Measurements from ENCODE around the gene SMURF1. TPM values are rescaled to one million over a fixed set of nuclear protein-coding genes. Genes with fewer than 3 reads are reported as not detected.

Gene SMURF1
- total RNA-seq, 6 donors from 2014 or later: 33.0 to 54.4 (median 45.9) TPM

DNA sequence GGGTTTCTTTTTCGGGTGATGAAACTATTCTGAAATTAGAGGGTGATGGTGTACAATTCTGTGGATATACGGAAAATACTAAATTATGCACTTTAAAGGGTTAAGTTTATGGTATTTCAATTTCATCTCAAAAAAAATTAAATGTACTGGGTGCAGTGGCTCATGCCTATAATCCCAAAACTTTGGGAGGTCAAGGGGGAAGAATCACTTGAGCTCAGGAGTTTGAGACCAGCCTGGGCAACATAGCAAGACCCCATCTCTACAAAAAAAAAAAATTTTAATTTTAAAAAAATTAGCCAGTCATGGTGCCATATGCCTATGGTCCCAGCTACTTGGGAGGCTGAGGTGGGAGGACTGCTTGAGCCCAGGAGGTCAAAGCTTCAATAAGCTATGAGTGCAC is 57.0 kb downstream of the SMURF1 start:
- Histone ChIP-seq H3K4me1 (peaks cover 0 to 18% (median 7%) of the 10 kb centered on the region in 4 donors), H3K9me3 (no peaks in the 10 kb centered on the region), H3K36me3 (no peaks in the 10 kb centered on the region), H3K27ac (no peak overlapping the region), H3K4me3 (no peak overlapping the region), H3K27me3 (no peaks in the 10 kb centered on the region)
- TF ChIP-seq, protein P1, sequence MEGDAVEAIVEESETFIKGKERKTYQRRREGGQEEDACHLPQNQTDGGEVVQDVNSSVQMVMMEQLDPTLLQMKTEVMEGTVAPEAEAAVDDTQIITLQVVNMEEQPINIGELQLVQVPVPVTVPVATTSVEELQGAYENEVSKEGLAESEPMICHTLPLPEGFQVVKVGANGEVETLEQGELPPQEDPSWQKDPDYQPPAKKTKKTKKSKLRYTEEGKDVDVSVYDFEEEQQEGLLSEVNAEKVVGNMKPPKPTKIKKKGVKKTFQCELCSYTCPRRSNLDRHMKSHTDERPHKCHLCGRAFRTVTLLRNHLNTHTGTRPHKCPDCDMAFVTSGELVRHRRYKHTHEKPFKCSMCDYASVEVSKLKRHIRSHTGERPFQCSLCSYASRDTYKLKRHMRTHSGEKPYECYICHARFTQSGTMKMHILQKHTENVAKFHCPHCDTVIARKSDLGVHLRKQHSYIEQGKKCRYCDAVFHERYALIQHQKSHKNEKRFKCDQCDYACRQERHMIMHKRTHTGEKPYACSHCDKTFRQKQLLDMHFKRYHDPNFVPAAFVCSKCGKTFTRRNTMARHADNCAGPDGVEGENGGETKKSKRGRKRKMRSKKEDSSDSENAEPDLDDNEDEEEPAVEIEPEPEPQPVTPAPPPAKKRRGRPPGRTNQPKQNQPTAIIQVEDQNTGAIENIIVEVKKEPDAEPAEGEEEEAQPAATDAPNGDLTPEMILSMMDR (IDR thresholded peaks at IDR 0.05): no peak
- TF ChIP-seq POLR2A (IDR thresholded peaks at IDR 0.05): no peak
- no peak for TF ChIP-seq POLR2AphosphoS5 (IDR thresholded peaks at IDR 0.05)
- no peak for TF ChIP-seq EP300 (IDR thresholded peaks at IDR 0.05)
- DNase-seq (no peak), ATAC-seq (ENCODE audit: low FRiP score in 2 of 2) (no peak)
- WGBS, 2 donors: 95% methylated on average over 2 of the region's 2 CpGs

DNA sequence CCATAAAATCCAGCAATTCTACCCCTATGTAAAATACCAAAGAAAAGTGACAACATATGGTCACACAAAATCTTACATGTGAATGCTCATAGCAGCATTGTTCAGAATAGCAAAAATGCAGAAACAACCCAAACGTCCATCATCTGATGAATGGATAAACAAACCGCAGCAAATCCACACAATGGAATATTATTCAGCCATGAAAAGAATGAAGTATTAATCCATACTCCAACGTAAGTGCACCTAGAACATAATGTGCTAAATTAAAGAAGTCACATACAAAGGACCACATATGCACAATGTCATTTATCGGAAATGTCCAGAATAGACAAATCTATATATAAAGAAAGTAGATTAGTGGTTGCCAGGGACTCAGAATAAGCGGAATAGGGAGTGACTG is 57.4 kb downstream of the SMURF1 start:
- peaks cover 3 to 22% (median 7%) of the 10 kb centered on the region in 4 donors for H3K4me1 ChIP-seq
- H3K36me3 ChIP-seq: no peaks in the 10 kb centered on the region
- TF ChIP-seq POLR2AphosphoS5 (IDR thresholded peaks at IDR 0.05): no peak
- no peak for TF ChIP-seq POLR2A (IDR thresholded peaks at IDR 0.05)
- TF ChIP-seq, protein P1 (IDR thresholded peaks at IDR 0.05): no peak
- TF ChIP-seq EP300 (IDR thresholded peaks at IDR 0.05): no peak
- H3K27ac ChIP-seq: no peak overlapping the region
- no peak for ATAC-seq (ENCODE audit: low FRiP score in 2 of 2)
- H3K4me3 ChIP-seq: no peak overlapping the region
- DNase-seq: no peak
- H3K9me3 ChIP-seq: no peaks in the 10 kb centered on the region
- WGBS, 2 donors: 94 to 98% methylated on average over 5 of the region's 5 CpGs
- H3K27me3 ChIP-seq: no peaks in the 10 kb centered on the region

DNA sequence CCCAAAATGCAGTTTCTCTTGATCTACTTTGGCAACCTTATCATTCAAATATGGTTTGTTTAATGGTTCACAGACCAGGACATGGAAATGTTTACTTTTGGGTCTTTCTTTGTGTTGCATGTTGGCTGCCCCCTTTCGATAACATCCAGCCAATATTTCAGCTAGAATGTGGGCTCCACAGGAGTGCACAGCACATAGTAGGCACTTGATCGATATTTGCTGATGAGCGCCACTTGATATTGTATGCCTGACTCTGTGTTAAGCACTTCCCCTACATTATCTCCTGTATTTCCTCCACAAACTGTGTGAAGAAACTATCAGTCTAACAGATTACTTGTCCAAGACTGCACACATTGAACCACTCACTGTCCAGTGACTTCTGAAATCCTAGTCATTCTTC is 60.2 kb downstream of the SMURF1 start:
- Histone ChIP-seq H3K36me3 (no peaks in the 10 kb centered on the region), H3K4me1 (peaks cover 17 to 49% (median 26%) of the 10 kb centered on the region in 4 donors), H3K4me3 (no peak overlapping the region), H3K9me3 (no peaks in the 10 kb centered on the region), H3K27ac (no peak overlapping the region), H3K27me3 (no peaks in the 10 kb centered on the region)
- 81 to 86% methylated on average over 3 of the region's 3 CpGs for WGBS, 2 donors
- no peak for ATAC-seq (ENCODE audit: low FRiP score in 2 of 2)
- TF ChIP-seq EP300 (IDR thresholded peaks at IDR 0.05): no peak
- TF ChIP-seq, protein P1 (IDR thresholded peaks at IDR 0.05): no peak
- no peak for TF ChIP-seq POLR2AphosphoS5 (IDR thresholded peaks at IDR 0.05)
- TF ChIP-seq POLR2A (IDR thresholded peaks at IDR 0.05): no peak
- DNase-seq: no peak

DNA sequence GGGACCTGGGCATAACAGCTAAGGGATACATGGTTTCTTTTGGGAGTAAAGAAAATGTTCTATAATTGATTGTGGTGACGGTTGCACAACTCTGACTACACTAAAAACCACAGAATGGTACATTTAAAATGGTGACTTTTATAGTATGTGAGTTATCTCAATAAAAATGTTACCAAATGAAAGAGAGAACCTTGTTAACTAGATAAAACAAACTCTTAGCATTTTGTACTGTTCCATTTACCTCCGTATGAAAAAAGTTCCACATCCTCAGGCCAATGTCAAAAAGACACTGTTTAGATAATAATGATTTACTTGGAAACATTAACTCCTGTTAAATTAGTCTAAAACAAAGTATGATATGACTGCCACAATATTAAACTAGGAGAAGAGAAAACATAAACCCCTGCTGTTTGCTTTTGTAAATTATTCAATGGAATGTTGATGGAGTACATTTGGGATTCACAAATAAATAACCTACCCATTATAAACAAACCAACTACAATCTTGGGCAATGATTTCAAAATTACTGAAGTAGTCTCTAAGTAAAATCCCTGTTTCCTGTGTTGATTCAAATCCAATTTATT is 60.7 kb downstream of the SMURF1 start:
- no peak for ATAC-seq (ENCODE audit: low FRiP score in 2 of 2)
- Histone ChIP-seq H3K4me3 (no peak overlapping the region), H3K9me3 (no peaks in the 10 kb centered on the region), H3K36me3 (no peaks in the 10 kb centered on the region), H3K27ac (peak overlapping the region in 1 of 4 donors; percentile 8), H3K4me1 (peaks cover 18 to 54% (median 28%) of the 10 kb centered on the region in 4 donors), H3K27me3 (no peaks in the 10 kb centered on the region)
- WGBS, 2 donors: 55 to 56% methylated on average over 2 of the region's 2 CpGs
- TF ChIP-seq, protein P1 (IDR thresholded peaks at IDR 0.05): no peak
- TF ChIP-seq POLR2A (IDR thresholded peaks at IDR 0.05): no peak
- DNase-seq: no peak

DNA sequence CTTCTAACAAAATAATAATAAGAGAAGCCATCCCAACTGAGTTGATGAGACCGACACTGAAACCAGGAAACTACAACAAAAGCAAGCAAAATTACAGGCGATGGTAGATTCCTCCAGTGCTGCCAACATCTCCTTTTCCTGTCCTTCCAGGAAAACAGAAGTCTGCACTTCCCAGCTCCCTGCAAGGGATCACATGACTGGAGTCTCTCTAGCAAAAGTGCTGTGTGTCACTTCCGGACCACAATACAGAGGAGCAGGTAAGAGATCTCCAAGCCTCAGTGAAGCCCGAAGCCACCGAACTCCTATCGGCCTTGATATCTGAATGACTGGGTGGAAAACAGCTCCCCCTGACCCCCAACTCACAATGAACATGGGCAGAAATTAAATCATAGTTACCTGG is 63.2 kb downstream of the SMURF1 start:
- no peak overlapping the region for H3K27ac ChIP-seq
- H3K4me3 ChIP-seq: no peak overlapping the region
- TF ChIP-seq POLR2AphosphoS5 (IDR thresholded peaks at IDR 0.05) (no peak), EP300 (IDR thresholded peaks at IDR 0.05) (no peak), POLR2A (IDR thresholded peaks at IDR 0.05) (no peak)
- TF ChIP-seq, protein P1 (IDR thresholded peaks at IDR 0.05): no peak
- no peaks in the 10 kb centered on the region for H3K36me3 ChIP-seq
- no peak for DNase-seq
- H3K4me1 ChIP-seq: peaks cover 18 to 54% (median 29%) of the 10 kb centered on the region in 4 donors
- no peaks in the 10 kb centered on the region for H3K9me3 ChIP-seq
- no peak for ATAC-seq (ENCODE audit: low FRiP score in 2 of 2)
- WGBS, 2 donors: 82 to 85% methylated on average over 5 to 6 of the region's 6 CpGs
- no peaks in the 10 kb centered on the region for H3K27me3 ChIP-seq
